Measurements from ENCODE around the gene GNLY.

GNLY gene

GRCh38 chr2:85684806-85685205 is 9.4 kb upstream of the GNLY start:
- no peak for DNase-seq (ENCODE audit: low spot score)

DNA sequence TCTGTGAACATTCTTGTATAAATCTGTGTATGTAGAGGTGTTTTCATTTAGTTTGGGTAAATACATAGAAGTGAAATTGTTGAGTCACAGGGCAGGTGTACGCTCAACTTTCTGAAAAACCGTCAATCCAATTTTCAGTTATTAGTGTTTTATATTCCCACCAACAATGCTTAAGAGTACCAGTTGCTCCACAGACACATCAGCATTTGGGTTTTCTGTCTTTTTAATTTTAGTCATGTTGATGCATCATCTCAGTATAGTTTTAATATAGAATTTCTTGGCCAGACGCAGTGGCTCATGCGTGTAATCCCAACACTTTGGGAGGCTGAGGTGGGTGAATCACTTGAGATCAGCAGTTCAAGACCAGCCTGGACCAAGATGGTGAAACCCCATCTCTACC is 3.2 kb upstream of the GNLY start:
- no peak for DNase-seq (ENCODE audit: low spot score)

DNA sequence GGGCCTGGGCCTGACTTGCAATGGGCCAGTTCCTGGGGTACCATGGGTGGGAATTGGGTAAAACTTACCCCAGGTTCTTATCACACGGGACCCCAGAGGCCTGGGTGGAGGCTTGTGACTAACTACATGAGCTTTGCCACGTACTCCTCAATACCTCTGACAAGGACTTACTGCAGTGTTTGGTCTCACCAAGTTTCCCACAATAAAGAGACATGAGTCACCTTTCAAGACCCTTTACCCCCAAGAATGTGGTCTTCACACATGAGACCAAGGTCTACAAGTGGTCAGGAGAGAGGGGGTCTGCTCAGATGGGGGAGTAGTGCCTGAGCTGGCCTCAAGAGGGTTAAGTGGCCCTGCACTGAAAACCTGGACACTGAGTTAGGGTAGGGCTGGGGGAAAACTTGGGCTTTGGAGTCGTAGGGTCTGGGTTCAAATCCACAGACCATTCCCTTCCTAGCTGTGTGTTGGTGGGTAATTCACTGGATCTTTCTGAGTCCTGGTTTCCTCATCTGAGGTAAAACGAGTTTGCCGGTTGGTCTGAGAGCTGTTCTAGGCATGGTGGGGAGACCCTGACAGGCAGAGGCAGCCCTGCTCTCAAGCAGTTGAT is 2.0 kb upstream of the GNLY start:
- DNase-seq (ENCODE audit: low spot score) = no peak

GRCh38 chr2:85695121-85695520 is 963 bp downstream of the GNLY start:
- no peak for DNase-seq (ENCODE audit: low spot score)

DNA sequence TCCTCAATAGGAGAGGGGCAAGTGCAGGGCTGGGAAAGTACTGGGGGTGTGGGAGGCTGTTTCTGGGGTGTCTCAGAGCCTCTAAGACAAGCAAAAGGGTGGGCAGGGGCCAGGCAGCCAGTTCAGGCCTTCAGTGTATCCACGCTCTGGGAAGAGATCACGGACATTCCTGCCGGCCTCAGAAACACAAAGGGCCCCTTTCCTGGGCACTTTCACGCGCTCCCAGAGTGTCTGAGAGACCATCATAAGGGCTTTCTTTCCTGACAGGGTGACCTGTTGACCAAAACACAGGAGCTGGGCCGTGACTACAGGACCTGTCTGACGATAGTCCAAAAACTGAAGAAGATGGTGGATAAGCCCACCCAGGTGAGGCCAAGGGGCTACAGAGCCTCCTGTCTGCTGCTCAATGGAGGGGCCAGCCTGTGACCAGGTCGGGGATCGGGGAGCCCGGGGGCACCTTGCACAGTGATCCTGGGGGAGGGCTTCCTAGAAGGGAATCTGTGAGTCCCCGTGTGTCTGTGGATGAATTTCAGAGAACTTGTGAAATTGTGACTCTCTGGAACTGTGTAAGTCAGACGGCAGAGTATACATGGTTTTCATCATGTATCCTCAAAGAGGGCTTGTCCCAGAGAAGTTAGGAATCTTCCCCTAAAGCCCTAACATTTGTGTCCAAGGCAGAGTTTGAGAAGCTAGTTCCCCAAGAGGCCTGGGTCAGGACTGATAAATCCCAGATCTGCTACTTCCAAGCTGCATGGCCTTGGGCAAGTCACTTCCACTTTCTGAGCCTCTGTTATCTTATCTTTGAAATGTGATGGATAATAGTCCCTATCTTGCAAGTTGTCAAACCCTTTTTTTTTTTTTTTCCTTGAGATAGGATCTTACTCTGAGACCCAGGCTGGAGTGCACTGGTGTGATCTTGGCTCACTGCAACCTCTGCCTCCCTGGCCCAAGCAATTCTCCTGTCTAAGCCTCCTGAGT is 1.8 kb downstream of the GNLY start:
- DNase-seq (ENCODE audit: low spot score) = no peak

DNA sequence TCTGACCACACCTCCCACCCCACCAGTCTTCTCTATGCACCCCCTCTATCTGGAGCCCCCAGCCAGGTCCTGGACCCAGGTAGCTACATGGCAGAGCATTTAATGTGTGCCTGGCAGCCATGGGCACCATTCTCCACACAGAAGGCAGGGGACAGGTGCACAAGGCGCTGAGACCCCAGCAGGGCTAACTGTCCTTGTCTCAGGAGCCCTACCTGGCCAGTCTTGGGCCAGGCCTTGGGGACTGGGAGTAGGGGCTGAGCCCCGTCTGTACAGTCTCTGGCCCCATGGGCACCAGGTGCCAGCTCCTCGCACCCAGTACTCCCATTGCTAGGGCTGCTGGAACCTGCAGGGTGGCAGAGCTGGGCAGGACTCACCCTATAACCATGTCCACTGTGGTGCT is 2.9 kb downstream of the GNLY start:
- DNase-seq (ENCODE audit: low spot score) = no peak

GRCh38 chr2:85697716-85698115 is 3.6 kb downstream of the GNLY start:
- no peak for DNase-seq (ENCODE audit: low spot score)

DNA sequence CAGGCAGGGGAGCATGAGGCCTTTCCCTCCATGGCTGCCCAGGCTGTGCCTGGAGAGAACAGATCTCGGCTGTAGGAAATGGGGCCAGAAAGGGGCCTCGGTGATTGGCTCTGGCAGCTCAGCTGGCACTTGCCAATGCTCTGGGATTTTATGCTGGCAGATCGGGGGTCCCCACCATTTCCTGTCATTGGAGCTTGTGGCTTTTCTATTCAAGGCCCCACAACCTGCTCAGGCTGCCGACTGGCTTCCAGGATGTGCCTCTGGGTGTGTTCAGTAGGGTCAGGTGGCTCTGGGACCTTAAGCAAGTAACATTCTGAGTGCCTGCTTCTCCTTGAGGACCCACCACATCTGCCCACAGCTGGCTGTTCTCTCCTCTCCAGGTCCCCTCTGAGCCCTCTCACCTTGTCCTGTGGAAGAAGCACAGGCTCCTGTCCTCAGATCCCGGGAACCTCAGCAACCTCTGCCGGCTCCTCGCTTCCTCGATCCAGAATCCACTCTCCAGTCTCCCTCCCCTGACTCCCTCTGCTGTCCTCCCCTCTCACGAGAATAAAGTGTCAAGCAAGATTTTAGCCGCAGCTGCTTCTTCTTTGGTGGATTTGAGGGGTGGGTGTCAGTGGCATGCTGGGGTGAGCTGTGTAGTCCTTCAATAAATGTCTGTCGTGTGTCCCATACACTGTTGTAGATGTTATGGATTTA is 4.2 kb downstream of the GNLY start:
- no peak for DNase-seq (ENCODE audit: low spot score)

DNA sequence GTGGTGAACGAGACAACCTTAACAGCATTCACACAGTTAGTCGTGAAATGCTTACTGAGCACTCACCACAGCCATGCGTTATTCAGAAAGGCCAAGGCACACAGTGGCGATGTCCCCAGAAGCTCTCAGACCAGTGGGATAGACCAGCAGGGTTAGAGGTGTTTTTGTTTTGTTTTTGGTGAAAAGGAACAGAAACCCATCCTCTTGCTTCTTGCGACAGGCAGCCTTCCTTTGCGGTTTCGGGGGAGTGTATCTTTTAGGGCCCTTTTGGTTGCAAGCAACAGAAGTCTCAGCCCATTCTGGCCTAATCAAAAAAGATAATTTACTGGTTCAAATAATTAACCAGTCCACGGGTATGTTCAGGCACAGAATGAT is 4.7 kb downstream of the GNLY start:
- no peak for DNase-seq (ENCODE audit: low spot score)

DNA sequence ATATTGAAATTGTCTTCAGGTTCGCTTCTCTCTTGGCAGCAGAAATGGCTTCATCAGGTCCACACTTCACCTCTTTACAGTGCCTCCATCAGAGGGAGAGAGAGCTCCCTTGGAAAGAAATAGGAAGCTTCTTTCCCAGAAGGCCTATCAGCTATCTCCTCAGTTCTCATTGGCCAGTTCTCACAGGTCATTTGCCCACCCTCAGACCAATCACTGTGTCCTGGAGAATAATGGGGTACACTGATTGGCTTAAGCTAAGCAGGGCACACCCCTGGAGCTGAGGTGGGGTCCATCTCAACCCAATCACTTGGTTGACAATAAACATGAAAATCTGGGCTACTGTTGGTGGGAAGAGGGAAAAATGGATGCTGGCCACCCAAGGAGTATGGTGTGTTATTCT is 5.2 kb downstream of the GNLY start:
- no peak for DNase-seq (ENCODE audit: low spot score)

DNA sequence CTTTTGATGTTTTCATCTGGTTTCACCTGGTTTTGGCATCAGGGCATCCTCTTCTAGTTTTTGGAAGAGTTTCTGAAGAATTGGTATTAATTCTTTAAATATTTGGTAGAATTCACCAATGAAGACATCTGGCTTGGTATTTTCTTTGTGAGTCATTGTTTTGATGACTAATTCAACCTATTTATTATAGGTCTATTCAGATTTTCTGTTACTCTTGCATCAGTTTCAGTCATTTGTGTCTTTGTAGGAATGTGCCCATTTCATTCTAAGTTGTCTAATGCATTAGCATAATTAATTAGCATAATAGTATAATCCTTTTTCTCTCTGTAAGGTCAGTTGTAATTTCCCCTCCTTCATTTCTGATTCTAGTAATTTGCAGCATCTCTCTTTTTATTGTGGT is 8.0 kb downstream of the GNLY start:
- DNase-seq (ENCODE audit: low spot score) = no peak

- DNase-seq (ENCODE audit: low spot score) = no peak
Measured at GRCh38 chr2:85702800-85703199, 8.6 kb downstream of the GNLY start.

DNA sequence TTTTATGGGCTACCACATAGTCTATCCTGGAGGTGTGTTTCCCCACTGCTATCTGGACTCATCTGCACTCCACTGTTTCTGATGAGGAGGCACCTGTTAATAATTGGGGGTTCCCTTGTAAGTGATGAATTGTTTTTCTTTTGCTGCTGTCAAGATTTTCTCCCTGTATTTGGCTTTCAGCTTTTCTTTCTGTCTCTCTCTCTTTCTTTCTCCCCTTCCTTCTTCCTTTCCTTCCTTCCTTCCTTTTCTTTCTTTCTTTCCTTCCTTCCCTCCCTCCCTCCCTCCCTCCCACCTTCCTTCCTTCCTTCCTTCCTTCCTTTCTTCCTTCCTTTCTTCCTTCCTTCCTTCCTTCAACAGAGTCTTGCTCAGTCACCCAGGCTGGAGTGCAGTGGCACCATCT is 9.2 kb downstream of the GNLY start:
- no peak for DNase-seq (ENCODE audit: low spot score)

DNA sequence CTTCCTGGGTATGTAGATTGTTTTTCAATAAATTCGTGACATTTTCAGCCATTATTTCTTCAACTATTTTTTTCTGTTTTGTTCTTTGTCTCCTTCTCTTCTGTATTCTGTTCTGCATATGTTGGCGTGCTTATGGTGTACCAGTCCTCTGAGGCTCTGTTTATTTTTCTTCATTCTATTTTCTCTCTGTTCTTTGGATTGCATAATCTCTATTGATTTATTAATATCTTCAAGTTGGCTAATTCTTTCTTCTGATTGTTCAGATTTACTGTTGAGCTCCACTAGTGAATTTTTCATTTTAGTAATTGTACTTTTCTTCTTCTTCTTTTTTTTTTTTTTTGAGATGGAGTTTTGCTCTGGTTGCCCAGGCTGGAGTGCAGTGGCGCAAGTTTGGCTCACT is 9.9 kb downstream of the GNLY start:
- DNase-seq (ENCODE audit: low spot score) = no peak

- no peak for DNase-seq (ENCODE audit: low spot score)
Measured at GRCh38 chr2:85704800-85705679, 10.9 kb downstream of the GNLY start.

DNA sequence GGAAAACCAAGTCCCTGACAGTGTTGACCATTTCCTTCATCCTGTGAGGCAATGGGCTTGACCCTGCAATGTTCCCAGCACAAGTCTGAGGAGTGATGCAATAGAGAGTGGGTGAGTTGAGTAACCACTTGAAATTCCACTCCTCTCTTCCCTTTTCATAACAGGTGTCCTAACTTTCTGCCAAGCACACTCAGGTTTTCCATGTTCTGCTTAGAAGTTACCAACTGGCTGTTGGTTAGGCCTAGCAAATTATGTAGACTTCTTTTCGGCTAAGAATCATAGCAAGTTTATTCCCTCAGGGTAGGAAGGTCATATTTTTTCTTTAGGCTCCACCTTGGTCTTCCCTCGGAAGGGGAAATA is 11.5 kb downstream of the GNLY start:
- no peak for DNase-seq (ENCODE audit: low spot score)

- no peak for DNase-seq (ENCODE audit: low spot score)
Measured at GRCh38 chr2:85706063-85706462, 11.9 kb downstream of the GNLY start.

- DNase-seq (ENCODE audit: low spot score) = no peak
Measured at GRCh38 chr2:85706599-85707296, 12.6 kb downstream of the GNLY start.

DNA sequence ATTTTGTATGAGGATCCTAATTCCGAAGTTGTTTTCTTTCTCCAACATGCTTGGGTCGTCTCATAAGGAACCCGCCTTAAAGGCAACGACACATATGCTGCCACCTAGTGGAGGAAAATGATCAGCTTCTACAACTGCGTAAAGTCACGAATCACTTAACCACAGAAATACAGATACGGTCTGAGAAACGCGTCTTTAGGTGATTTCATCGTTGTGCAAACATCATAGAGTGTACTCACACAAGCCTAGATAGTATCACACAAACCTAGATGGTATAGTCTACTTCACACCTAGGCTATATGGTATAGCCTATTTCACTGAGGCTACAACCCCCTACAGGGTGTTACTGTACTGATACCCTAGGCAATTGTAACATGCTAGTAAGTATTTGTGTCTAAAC is 13.1 kb downstream of the GNLY start:
- DNase-seq (ENCODE audit: low spot score) = no peak

GRCh38 chr2:85708641-85709040 is 14.5 kb downstream of the GNLY start:
- no peak for DNase-seq (ENCODE audit: low spot score)

DNA sequence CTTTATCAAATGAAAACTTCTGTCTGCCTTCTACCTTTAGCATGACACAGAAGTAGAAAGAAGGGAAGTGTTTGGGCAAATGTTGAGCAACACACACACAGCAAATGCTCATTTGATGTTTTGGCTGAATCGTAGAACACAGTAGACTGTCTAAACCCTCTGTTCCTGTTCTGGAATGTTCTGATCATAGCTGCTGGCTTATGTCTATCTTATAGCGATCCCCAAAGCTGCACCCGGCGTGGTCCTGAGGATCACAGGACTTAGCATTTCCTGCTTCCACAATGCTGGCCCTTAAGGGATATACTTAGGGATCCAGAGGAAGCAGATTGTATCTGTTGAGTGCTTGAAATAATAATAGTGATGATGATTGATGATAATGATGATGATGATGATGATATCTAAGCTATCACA is 15.2 kb downstream of the GNLY start:
- no peak for DNase-seq (ENCODE audit: low spot score)
